Lower lobe of right lung (tissue), 2 donors: ENCODE data around the gene STOM. TPM values are rescaled to one million over a fixed set of nuclear protein-coding genes. Genes with fewer than 3 reads are reported as not detected.
A peak's percentile ranks its signal among the peaks of the same experiment; 100 is the strongest.

Experiments used
- ATAC-seq, 2 donors: fragments of 200-7000 bp; cut with Tn5 transposase; one replicate each; pipeline ENCODE4 v1.9.1; 2020 to 2022; ENCODE audit warnings: mild to moderate bottlenecking in 2 of 2, moderate library complexity in 2 of 2
- DNase-seq: peaks from one replicate; pipeline ENCODE4 v3.0.0-alpha.2; 2020
- H3K27ac ChIP-seq: fragments of 200-600 bp; one replicate; pipeline ENCODE4 v1.8.0; 2022
- H3K27me3 ChIP-seq: fragments of 200-600 bp; one replicate; pipeline ENCODE4 v1.8.0; 2022; ENCODE audit warnings: low read depth
- H3K36me3 ChIP-seq: fragments of 200-600 bp; one replicate; pipeline ENCODE4 v1.8.0; 2022; ENCODE audit warnings: mild to moderate bottlenecking
- H3K4me1 ChIP-seq: fragments of 200-600 bp; one replicate; pipeline ENCODE4 v1.8.0; 2022
- H3K4me3 ChIP-seq: fragments of 200-600 bp; one replicate; pipeline ENCODE4 v1.8.0; 2022; ENCODE audit warnings: mild to moderate bottlenecking
- H3K9me3 ChIP-seq: fragments of 200-600 bp; one replicate; pipeline ENCODE4 v1.8.0; 2022
- CTCF ChIP-seq: fragments of 200-600 bp; IDR thresholded peaks from one replicate; pipeline ENCODE4 v1.8.0; 2022; ENCODE audit warnings: antibody characterized with exemption, mild to moderate bottlenecking
- intact Hi-C: fragments of 100-400 bp; cut with DNase I; formaldehyde crosslinking; loops from one replicate; pipeline ENCODE4 v1.11.0; 2022
- total RNA-seq: library from RNA; stranded (reverse); fragmentation: NEBNext Ultra II Directional; extraction: Animal tissue kit (Norgen Biotek cat#: 25700); gene quantifications from one replicate; pipeline ENCODE4 v1.2.1, GENCODE V29; 2021
- donor health status: DM: no; HTN: yes; CAD: no; lungs with severe emphysema.

The STOM gene
- total RNA-seq, 1 donor from 2014 or later: 479 TPM

- no peak for TF ChIP-seq CTCF
- Histone ChIP-seq H3K36me3 (peaks cover 98% of the 10 kb centered on the region), H3K4me1 (peaks cover 65% of the 10 kb centered on the region), H3K9me3 (no peaks in the 10 kb centered on the region), H3K27ac (peak overlapping the region; percentile 86), H3K27me3 (no peaks in the 10 kb centered on the region), H3K4me3 (no peak overlapping the region)
- intact Hi-C loops: loop anchor here (10.0 kb wide), 1 partner anchor 49 kb away; the partner anchor contains the start of gene STOM
- ATAC-seq (peak; percentile 70 to 80), DNase-seq (peak; percentile 74)
These were observed 43.8 kb downstream of the STOM start for GRCh38 chr9:121326130-121326838.

- no peak for TF ChIP-seq CTCF
- Histone ChIP-seq H3K27ac (peak overlapping the region; percentile 86), H3K27me3 (no peaks in the 10 kb centered on the region), H3K36me3 (peaks cover 95% of the 10 kb centered on the region), H3K4me1 (peaks cover 72% of the 10 kb centered on the region), H3K4me3 (no peak overlapping the region), H3K9me3 (no peaks in the 10 kb centered on the region)
- intact Hi-C loops: loop anchor here (10.0 kb wide), 1 partner anchor 49 kb away; the partner anchor contains the start of gene STOM
- ATAC-seq (no peak), DNase-seq (peak; percentile 32)
These were observed 44.7 kb downstream of the STOM start for GRCh38 chr9:121325387-121325786.

- no peak overlapping the region for H3K4me3 ChIP-seq
- DNase-seq (no peak), ATAC-seq (no peak)
- TF ChIP-seq CTCF: no peak
- H3K9me3 ChIP-seq: no peaks in the 10 kb centered on the region
- peaks cover 78% of the 10 kb centered on the region for H3K4me1 ChIP-seq
- intact Hi-C loops: loop anchor here (10.0 kb wide), 1 partner anchor 50 kb away; the partner anchor contains the start of gene STOM
- H3K27ac ChIP-seq: peak overlapping the region; percentile 86
- H3K27me3 ChIP-seq: no peaks in the 10 kb centered on the region
- peaks cover 90% of the 10 kb centered on the region for H3K36me3 ChIP-seq
These were observed 45.3 kb downstream of the STOM start for GRCh38 chr9:121324755-121325154.

- H3K4me3 ChIP-seq: no peak overlapping the region
- H3K4me1 ChIP-seq: peaks cover 79% of the 10 kb centered on the region
- DNase-seq (peak; percentile 46), ATAC-seq (no peak)
- intact Hi-C loops: loop anchor here (10.0 kb wide), 1 partner anchor 50 kb away; the partner anchor contains the start of gene STOM
- no peaks in the 10 kb centered on the region for H3K27me3 ChIP-seq
- no peaks in the 10 kb centered on the region for H3K9me3 ChIP-seq
- no peak for TF ChIP-seq CTCF
- peak overlapping the region; percentile 77 for H3K27ac ChIP-seq
- peaks cover 90% of the 10 kb centered on the region for H3K36me3 ChIP-seq
These were observed 45.7 kb downstream of the STOM start for GRCh38 chr9:121324316-121324715.

- peaks cover 90% of the 10 kb centered on the region for H3K36me3 ChIP-seq
- H3K27me3 ChIP-seq: no peaks in the 10 kb centered on the region
- peak overlapping the region; percentile 77 for H3K27ac ChIP-seq
- no peak overlapping the region for H3K4me3 ChIP-seq
- H3K9me3 ChIP-seq: no peaks in the 10 kb centered on the region
- TF ChIP-seq CTCF: no peak
- DNase-seq: peak; percentile 21
- ATAC-seq: no peak
- peaks cover 79% of the 10 kb centered on the region for H3K4me1 ChIP-seq
- intact Hi-C loops: loop anchor here (10.0 kb wide), 1 partner anchor 51 kb away; the partner anchor contains the start of gene STOM
These were observed 46.5 kb downstream of the STOM start for GRCh38 chr9:121323449-121324151.
